Neural cell (in vitro differentiated cells): ENCODE results near the gene GABRB1. TPM values are rescaled to one million over a fixed set of nuclear protein-coding genes. Genes with fewer than 3 reads are reported as not detected.

Experiments
- H2AFZ ChIP-seq: fragments of 200-600, 300-800 bp; sonication (generic), shearing (Covaris generic); 2 replicates; pipeline ENCODE4 v1.6.0; 2014; ENCODE audit warnings: low read depth, mild to moderate bottlenecking, antibody characterized with exemption, low read length, moderate library complexity
- H3F3A ChIP-seq: fragments of 200-600 bp; shearing (Covaris generic); 2 replicates; pipeline ENCODE4 v1.6.1; 2016; ENCODE audit warnings: mild to moderate bottlenecking, moderate library complexity, mixed read lengths, antibody characterized with exemption, low read length; ENCODE audit not compliant: insufficient read depth, poor library complexity, severe bottlenecking
- H3K27ac ChIP-seq: fragments of 200-600, 300-800 bp; sonication (generic), shearing (Covaris generic); 2 replicates; pipeline ENCODE4 v1.5.1; 2014; ENCODE audit warnings: mild to moderate bottlenecking, low read length, moderate library complexity
- H3K27me3 ChIP-seq: fragments of 300-800, 200-600 bp; sonication (generic), shearing (Covaris generic); 2 replicates; pipeline ENCODE4 v1.6.0; 2014; ENCODE audit warnings: mild to moderate bottlenecking, low read depth, low read length, moderate library complexity; ENCODE audit not compliant: insufficient read depth
- H3K36me3 ChIP-seq: fragments of 300-800, 200-600 bp; sonication (generic), shearing (Covaris generic); 2 replicates; pipeline ENCODE4 v1.5.1; 2014; ENCODE audit warnings: mild to moderate bottlenecking, antibody characterized with exemption, low read length, moderate library complexity; ENCODE audit not compliant: insufficient read depth
- H3K4me2 ChIP-seq: fragments of 300-800, 200-600 bp; sonication (generic), shearing (Covaris generic); 2 replicates; pipeline ENCODE4 v1.6.0; 2014; ENCODE audit warnings: mild to moderate bottlenecking, low read length
- H3K4me3 ChIP-seq: fragments of 300-800, 200-600 bp; sonication (generic), shearing (Covaris generic); 2 replicates; pipeline ENCODE4 v1.5.1; 2014; ENCODE audit warnings: mild to moderate bottlenecking, low read length, moderate library complexity
- H3K79me2 ChIP-seq: fragments of 200-600 bp; shearing (Covaris generic); replicated peaks from 2 replicates; pipeline ENCODE4 v1.6.0; 2014; ENCODE audit warnings: mild to moderate bottlenecking, low read length, moderate library complexity; ENCODE audit not compliant: insufficient read depth
- H3K9ac ChIP-seq: fragments of 300-800, 200-600 bp; sonication (generic), shearing (Covaris generic); 2 replicates; pipeline ENCODE4 v1.6.1; 2016; ENCODE audit warnings: mild to moderate bottlenecking, low read length, mixed read lengths
- H3K9me2 ChIP-seq: fragments of 200-600 bp; shearing (Covaris generic); 2 replicates; pipeline ENCODE4 v1.6.1; 2016; ENCODE audit warnings: mild to moderate bottlenecking, low read length, mixed read lengths; ENCODE audit not compliant: insufficient read depth
- H3K9me3 ChIP-seq: fragments of 200-600, 300-800 bp; sonication (generic), shearing (Covaris generic); 2 replicates; pipeline ENCODE4 v1.6.1; 2016; ENCODE audit warnings: mild to moderate bottlenecking, mixed run types, low read length, moderate library complexity, mixed read lengths
- H4K20me1 ChIP-seq: fragments of 200-600 bp; shearing (Covaris generic); 2 replicates; pipeline ENCODE4 v1.6.1; 2016; ENCODE audit warnings: mild to moderate bottlenecking, mixed run types; ENCODE audit not compliant: insufficient read depth
- CTCF ChIP-seq: fragments of 450-650 bp; IDR thresholded peaks from 2 replicates; pipeline ENCODE4 v1.5.1; 2014; ENCODE audit warnings: antibody characterized with exemption, mild to moderate bottlenecking, moderate library complexity; ENCODE audit not compliant: poor library complexity, severe bottlenecking
- EP300 ChIP-seq: fragments of 450-650 bp; conservative IDR thresholded peaks from 2 replicates; pipeline ENCODE4 v1.6.1; 2014; ENCODE audit warnings: antibody characterized with exemption, mild to moderate bottlenecking, moderate library complexity; ENCODE audit not compliant: poor library complexity, severe bottlenecking
- EZH2 ChIP-seq: fragments of 200-600, 300-800 bp; shearing (Covaris generic), sonication (generic); IDR thresholded peaks from 2 replicates; pipeline ENCODE4 v1.6.1; 2014; ENCODE audit warnings: antibody characterized with exemption, low read length, borderline replicate concordance, mild to moderate bottlenecking; ENCODE audit not compliant: insufficient read depth, poor library complexity, severe bottlenecking
- MXI1 ChIP-seq: fragments of 450-650 bp; conservative IDR thresholded peaks from 2 replicates; pipeline ENCODE4 v1.6.1; 2014; ENCODE audit warnings: antibody characterized with exemption, mild to moderate bottlenecking; ENCODE audit not compliant: poor library complexity, severe bottlenecking
- POLR2AphosphoS5 ChIP-seq: IDR thresholded peaks from 2 replicates; pipeline ENCODE4 v1.6.1; 2012
- RAD21 ChIP-seq: fragments of 450-650 bp; conservative IDR thresholded peaks from 2 replicates; pipeline ENCODE4 v1.6.1; 2014; ENCODE audit warnings: antibody characterized with exemption, mild to moderate bottlenecking, moderate library complexity
- REST ChIP-seq: IDR thresholded peaks from 2 replicates; pipeline ENCODE4 v1.6.1; 2012; ENCODE audit warnings: borderline replicate concordance
- SMC3 ChIP-seq: fragments of 450-650 bp; conservative IDR thresholded peaks from 2 replicates; pipeline ENCODE4 v1.6.1; 2014; ENCODE audit warnings: antibody characterized with exemption, mild to moderate bottlenecking, moderate library complexity; ENCODE audit not compliant: poor library complexity
- TAF1 ChIP-seq: IDR thresholded peaks from 2 replicates; pipeline ENCODE4 v1.6.1; 2012; ENCODE audit warnings: low read depth
- polyA plus RNA-seq: library from polyadenylated mRNA; depleted of rRNA; stranded (reverse); fragments of >200 nt; gene quantifications from 2 replicates; pipeline ENCODE4 v1.2.3, GENCODE V29; 2014

The GABRB1 gene
- polyA plus RNA-seq, 1 donor from 2014 or later = 1.0 TPM

- H3K36me3 ChIP-seq = no peaks in the 10 kb centered on the region
- TF ChIP-seq SMC3 (no peak), CTCF (no peak), TAF1 (no peak), REST (no peak), RAD21 (no peak), POLR2AphosphoS5 (no peak), MXI1 (no peak), EZH2 (no peak)
Observed at GRCh38 chr4:47043821-47044220, 12.5 kb downstream of the GABRB1 start.

GRCh38 chr4:47045261-47045660, 13.9 kb downstream of the GABRB1 start:
- Histone ChIP-seq H3K9me2 (no peaks in the 10 kb centered on the region), H4K20me1 (no peaks in the 10 kb centered on the region), H3K4me2 (no peak overlapping the region), H3F3A (peaks cover 4% of the 10 kb centered on the region), H3K27ac (no peak overlapping the region), H3K9me3 (no peaks in the 10 kb centered on the region), H3K4me3 (no peak overlapping the region), H3K36me3 (no peaks in the 10 kb centered on the region), H3K27me3 (no peaks in the 10 kb centered on the region), H3K79me2 (no peaks in the 10 kb centered on the region), H2AFZ (no peak overlapping the region), H3K9ac (no peak overlapping the region)
- TF ChIP-seq SMC3 (no peak), REST (no peak), EZH2 (no peak), TAF1 (no peak), RAD21 (no peak), POLR2AphosphoS5 (no peak), EP300 (no peak), CTCF (no peak), MXI1 (no peak)

More at GRCh38 chr4:47043821-47044220, 12.5 kb downstream of the GABRB1 start:
- no peaks in the 10 kb centered on the region for H3K9me2 ChIP-seq
- no peaks in the 10 kb centered on the region for H3K79me2 ChIP-seq
- no peak overlapping the region for H3K4me3 ChIP-seq
- H3K9ac ChIP-seq = no peak overlapping the region
- H3K9me3 ChIP-seq = no peaks in the 10 kb centered on the region
- no peaks in the 10 kb centered on the region for H4K20me1 ChIP-seq
- H3K27ac ChIP-seq = no peak overlapping the region
- no peak overlapping the region for H2AFZ ChIP-seq
- H3F3A ChIP-seq = peaks cover 4% of the 10 kb centered on the region
- no peak overlapping the region for H3K4me2 ChIP-seq
- no peaks in the 10 kb centered on the region for H3K27me3 ChIP-seq
